ENCODE measurements around the gene ARHGEF28.

ARHGEF28 gene

GRCh38 chr5:73865315-73865714 lies 239.3 kb downstream of the ARHGEF28 start:
- H3K27ac ChIP-seq, result no peak overlapping the region
- TF ChIP-seq CTCF (IDR thresholded peaks at IDR 0.05), result no peak
- no peak overlapping the region for H3K4me3 ChIP-seq
- no peak for DNase-seq (ENCODE audit: low spot score)

- no peak overlapping the region for H3K4me3 ChIP-seq
- DNase-seq (ENCODE audit: low spot score), result no peak
- no peak for TF ChIP-seq CTCF (IDR thresholded peaks at IDR 0.05)
- no peak overlapping the region for H3K27ac ChIP-seq
Measured at GRCh38 chr5:73867345-73868335, 241.6 kb downstream of the ARHGEF28 start.

- no peak overlapping the region for H3K27ac ChIP-seq
- no peak for DNase-seq (ENCODE audit: low spot score)
- no peak for TF ChIP-seq CTCF (IDR thresholded peaks at IDR 0.05)
- no peak overlapping the region for H3K4me3 ChIP-seq
Measured at GRCh38 chr5:73883646-73884045, 257.6 kb downstream of the ARHGEF28 start.

- no peak for TF ChIP-seq CTCF (IDR thresholded peaks at IDR 0.05)
- no peak for DNase-seq (ENCODE audit: low spot score)
- Histone ChIP-seq H3K27ac (no peak overlapping the region), H3K4me3 (no peak overlapping the region)
Measured at GRCh38 chr5:73887688-73888087, 261.7 kb downstream of the ARHGEF28 start.

- TF ChIP-seq CTCF (IDR thresholded peaks at IDR 0.05), result no peak
- Histone ChIP-seq H3K27ac (no peak overlapping the region), H3K4me3 (no peak overlapping the region)
- no peak for DNase-seq (ENCODE audit: low spot score)
Measured at GRCh38 chr5:73890569-73890968, 264.6 kb downstream of the ARHGEF28 start.

- Histone ChIP-seq H3K27ac (no peak overlapping the region), H3K4me3 (no peak overlapping the region)
- TF ChIP-seq CTCF (IDR thresholded peaks at IDR 0.05), result no peak
- no peak for DNase-seq (ENCODE audit: low spot score)
Measured at GRCh38 chr5:73892218-73892617, 266.2 kb downstream of the ARHGEF28 start.

- no peak overlapping the region for H3K4me3 ChIP-seq
- no peak overlapping the region for H3K27ac ChIP-seq
- TF ChIP-seq CTCF (IDR thresholded peaks at IDR 0.05), result no peak
- DNase-seq (ENCODE audit: low spot score), result no peak
Measured at GRCh38 chr5:73892806-73893205, 266.8 kb downstream of the ARHGEF28 start.

Data from coronary artery (tissue), 2 donors.